GM19463 (cell line): ENCODE measurements around the gene MFRP.

Source experiments
- ATAC-seq: cut with Tn5 transposase; IDR thresholded peaks from one replicate; pipeline ENCODE4 v1.9.1; 2021; ENCODE audit warnings: mild to moderate bottlenecking, moderate library complexity; ENCODE audit not compliant: unreplicated experiment

MFRP gene

DNA sequence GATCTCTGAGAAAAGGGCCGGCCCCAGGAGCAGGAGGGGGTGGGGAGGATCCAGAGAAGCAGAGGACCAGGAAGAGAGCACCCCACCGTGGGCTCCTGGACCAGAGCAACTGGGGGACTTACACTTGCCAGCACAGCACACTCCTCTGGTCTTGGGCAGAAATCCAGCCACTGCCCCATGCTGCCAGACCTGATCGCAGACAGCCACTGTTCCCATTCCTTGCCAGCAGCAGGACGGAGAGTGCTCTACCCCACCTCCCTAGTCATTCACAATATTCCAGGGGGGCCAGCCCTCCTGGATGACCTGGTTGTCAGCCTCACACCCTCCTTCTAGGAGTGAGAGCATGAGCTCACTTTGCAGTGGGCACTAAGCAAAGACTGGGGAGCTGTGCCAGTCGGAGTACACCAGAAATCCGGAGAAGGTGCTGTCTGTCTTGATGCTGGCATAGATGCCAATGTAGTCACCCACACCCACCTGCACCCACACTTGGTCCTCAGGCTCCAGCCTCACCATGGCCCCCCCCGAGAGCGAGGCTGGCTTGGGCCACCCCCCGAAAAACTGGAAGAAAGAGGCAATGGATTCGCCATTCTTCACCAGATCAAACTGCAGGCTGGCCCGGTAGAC lies 7.4 kb downstream of the MFRP start:
- ATAC-seq = no peak

GRCh38 chr11:119338318-119338890 lies 8.1 kb downstream of the MFRP start:
- ATAC-seq = no peak

DNA sequence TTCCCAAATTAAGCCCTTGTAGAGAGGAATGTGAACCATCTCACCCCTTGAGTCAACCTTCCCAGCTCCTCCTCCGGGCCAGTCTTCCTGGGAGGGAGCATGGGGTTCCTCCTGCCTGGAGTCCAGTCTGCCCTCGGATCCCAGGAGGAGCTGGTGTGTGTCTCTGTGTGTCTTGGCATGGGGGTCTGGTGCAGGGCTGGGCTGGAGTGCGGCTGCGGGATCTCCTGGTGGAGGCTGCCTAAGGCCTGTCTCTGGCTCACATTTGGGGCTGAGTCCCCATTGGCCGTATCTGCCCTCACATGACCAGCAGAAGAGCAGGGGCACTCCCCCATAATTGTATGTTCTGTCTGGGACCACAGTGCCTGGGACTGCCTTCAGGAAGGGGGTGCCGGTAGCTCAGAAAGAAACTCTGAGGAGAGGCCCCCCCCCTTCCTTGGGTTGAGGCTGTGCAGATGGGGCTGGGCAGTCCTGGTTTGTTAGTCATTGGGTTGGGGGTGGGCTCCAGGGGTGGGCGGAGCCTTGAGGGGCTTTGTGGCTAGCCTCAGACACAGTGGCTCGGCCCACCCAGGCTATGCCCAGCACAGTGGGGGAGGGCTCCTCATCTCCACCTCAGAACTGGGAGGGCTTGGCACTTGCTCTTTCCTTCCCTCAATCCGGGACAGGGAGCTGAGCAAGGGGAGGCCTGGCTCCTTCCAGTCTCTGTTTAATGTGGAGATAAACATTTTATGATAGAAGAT lies 8.8 kb downstream of the MFRP start:
- no peak for ATAC-seq

DNA sequence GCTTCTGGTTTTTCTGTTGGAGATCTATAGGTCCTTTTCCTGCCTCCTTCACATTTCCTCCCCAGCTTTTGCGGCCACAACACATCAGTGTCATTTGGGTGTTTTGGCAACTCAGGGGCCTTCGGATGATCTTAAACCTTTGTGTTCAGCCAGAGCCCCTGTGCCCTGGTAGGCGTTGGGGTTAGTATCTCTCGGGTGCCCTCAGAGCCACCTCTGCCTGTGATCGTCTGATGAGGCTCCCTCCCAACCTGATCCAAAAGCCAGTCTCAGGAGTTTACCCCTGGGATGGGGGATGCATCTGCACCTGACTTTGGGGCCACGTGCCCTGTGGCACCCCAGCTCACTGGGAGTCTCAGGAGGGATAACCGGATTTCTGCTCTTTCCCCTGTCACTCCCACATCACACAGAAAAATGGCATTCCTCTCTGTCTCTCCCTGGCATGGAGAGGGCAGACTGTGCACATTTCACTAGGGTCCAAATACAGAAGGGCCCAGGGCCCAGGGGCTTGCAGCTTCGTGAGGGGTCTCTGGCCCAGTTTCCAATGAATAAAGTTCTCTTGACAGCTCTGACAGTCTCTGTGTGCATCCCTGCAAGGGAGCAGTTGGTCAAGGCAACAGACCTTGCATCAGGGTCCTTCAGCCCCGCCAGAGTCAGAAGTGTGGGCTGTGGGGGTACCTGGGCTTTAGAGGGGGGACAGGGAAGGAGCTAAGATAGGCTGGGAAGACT lies 9.6 kb downstream of the MFRP start:
- no peak for ATAC-seq

DNA sequence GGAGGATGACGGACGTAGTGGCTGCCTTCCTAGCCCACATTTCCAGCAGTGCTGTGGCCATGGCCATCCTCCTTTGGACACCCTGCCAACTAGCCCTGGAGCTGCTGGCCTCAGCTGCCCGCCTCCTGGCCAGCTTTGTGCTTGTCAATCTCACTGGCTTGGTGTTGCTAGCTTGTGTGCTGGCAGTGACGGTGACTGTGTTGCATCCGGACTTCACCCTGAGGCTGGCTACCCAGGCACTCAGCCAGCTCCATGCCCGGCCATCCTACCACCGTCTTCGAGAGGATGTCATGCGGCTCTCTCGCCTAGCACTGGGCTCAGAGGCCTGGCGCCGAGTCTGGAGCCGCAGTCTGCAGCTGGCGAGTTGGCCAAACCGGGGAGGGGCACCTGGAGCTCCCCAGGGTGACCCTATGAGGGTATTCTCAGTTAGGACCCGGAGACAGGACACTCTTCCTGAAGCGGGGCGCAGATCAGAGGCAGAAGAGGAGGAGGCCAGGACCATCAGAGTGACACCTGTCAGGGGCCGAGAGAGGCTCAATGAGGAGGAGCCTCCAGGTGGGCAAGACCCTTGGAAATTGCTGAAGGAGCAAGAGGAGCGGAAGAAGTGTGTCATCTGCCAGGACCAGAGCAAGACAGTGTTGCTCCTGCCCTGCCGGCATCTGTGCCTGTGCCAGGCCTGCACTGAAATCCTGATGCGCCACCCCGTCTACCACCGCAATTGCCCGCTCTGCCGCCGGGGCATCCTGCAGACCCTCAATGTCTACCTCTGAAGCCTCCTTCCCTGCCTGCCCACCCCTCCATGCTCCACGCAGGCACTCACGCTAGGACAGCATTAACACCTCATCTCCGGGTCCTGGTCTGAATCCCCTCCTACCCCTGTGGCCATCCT lies 10.6 kb downstream of the MFRP start:
- ATAC-seq = no peak

- no peak for ATAC-seq
These were observed 11.3 kb downstream of the MFRP start for GRCh38 chr11:119335091-119335654.

DNA sequence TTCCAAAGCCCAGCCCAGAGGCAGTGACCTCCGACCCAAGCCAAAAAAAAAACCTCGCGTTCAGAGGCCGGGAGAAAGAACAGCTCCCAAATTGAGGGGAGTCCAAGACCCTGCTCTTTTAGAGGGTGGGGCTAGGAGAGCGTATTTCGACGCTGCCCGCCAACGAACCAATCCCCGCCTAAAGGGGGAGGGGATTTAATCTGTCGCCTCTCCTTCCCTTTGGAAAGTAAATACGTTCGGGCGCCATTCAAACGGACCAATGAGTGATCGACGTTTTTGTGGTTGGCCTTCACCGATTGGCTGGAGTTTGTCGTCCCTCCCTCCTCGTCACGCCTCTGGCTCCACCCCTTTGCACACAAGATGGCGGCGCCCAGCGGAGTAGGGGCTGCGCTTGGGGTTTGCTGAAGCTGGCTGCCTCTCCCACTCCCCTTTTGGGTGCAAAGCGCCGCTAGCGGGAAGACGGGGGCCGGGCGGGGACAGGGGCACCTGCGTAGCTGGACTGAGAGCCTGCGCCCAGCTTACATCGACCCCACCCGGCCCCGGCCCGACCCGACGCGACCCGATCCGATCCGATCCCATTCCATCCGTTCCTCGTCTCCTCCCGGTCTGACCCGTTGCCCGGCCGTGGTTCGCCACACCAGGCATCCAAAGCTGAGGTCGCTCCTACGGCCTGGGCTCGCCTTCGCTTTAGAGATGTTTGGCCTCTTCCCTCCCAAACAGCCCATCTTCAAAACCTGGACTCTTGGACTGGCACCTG lies 12.2 kb downstream of the MFRP start, which contains the start of gene RNF26:
TSS of gene RNF26 (plus strand) at position 354 of the 757 bp plus-strand sequence. CDS start 596 bp downstream, outside the sequence.
- peak; percentile 95 for ATAC-seq

GRCh38 chr11:119332111-119332765 lies 14.3 kb downstream of the MFRP start:
- ATAC-seq = no peak

DNA sequence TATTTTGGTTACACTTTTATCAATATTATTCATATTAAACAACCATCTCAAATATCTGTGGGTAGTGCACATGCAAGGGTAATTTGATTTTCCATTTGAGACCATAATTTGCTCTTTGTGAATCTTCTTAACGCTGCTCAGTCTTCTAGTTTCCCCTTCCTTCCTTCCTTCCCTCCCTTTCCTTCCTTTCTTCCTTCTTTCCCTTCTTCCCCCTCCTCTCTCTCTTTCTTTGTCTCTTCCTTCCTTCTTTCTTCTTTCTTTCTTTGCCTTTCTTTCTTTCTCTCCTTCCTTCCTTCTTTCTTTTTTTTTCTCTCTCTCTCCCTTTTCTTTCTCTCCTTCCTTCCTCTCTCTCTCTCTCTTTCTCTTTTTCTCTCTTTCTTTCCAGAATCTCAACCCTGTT lies 16.3 kb downstream of the MFRP start:
- ATAC-seq = no peak

DNA sequence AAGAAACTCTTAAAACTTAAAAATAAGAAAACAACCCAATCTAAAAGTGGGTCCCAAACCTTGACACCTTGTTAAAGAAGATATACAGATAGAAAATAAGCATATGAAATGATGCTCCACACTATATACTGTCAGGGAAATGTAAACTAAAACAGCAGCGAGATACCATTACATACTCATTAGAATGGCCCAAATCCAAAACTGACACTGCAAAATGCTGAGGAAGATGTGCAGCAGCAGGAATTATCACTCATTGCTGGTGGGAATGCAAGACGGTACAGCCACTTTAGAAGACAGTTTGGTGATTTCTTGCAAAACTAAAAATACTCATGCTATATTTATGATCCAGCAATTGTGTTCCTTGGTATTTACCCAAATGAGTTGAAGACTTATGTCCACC lies 17.2 kb downstream of the MFRP start:
- no peak for ATAC-seq

GRCh38 chr11:119324189-119324588 lies 22.3 kb downstream of the MFRP start:
- ATAC-seq = no peak

GRCh38 chr11:119323532-119324033 lies 22.9 kb downstream of the MFRP start:
- ATAC-seq = no peak

- ATAC-seq = no peak
These were observed 23.5 kb downstream of the MFRP start for GRCh38 chr11:119322921-119323531.

DNA sequence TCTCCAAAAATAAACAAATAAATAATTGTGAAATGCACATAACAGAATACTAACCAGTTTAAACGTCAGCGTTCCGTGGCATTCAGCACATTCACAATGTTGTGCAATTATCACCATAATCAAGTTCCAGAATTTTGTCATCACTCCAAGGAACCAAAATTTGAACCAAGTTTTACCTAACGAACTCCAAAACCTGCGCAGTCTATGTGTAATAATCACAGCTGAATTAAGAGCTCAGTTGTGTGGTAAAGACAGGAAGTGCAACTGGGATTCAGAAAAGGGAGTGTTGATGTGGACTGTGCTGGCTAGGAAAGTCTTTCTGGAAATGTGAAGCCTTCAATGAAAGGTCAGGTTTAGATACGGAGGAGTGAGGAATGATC lies 24.2 kb downstream of the MFRP start:
- no peak for ATAC-seq

- ATAC-seq = peak; percentile 46
These were observed 25.6 kb downstream of the MFRP start for GRCh38 chr11:119320776-119321524.

DNA sequence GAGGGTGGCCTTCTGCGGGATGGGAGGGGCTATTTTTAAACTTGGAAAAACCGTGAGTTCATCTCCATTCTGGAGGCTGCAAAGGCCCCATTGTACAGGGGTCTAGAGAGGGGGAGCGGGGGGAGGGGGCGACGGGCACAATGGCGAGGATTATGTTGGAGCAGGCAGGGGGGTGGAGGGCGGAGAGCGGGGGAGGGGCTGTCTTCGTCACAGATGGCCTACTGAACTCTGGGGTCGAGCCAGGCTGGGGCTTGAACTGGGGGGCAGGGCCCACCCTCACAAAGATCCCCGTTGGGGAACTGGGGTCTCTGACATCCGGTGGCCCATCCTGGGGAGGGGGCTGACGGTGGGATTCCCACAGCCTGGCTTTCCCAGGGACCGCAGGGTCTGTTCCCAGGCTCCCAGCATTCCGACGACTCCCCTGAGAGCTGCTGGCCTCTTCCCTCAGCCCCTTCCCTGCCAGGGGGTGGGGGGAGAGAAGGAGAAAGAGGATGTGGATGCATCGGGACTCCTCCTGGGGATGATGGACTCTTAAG lies 26.2 kb downstream of the MFRP start:
- no peak for ATAC-seq

DNA sequence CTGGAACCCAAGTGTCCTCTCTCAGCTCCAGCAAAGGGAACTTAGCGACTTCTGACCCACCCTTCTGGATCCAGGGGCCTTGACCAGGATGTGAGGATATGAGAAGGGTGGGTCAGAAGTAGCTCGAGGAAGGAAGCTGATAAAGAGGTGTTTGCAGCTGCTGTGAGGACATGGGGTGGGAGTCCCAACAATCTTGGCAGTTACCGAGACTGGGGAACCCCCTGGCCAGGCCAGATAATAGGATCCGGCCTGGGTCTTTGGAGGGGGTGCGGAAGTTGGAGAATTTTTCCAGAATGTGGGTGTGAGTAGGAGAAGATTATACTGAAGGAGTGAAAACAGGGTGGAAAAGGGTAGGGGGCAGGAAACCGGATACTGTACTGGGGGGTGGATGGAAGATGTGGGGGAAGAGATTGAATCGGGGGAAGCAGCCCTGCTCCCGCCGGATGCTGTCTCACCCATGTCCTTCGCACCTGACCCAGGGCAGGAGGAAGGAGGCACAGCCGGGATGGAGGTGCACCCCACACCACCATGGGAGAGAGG lies 26.7 kb downstream of the MFRP start:
- ATAC-seq = no peak
